Testis (tissue), 2 donors: Measurements from ENCODE around the gene RANBP6.

ENCODE experiments used
- POLR2A ChIP-seq: fragments of 450-650 bp; IDR thresholded peaks from one replicate; pipeline ENCODE4 v1.6.1; 2017; ENCODE audit warnings: antibody characterized with exemption, mild to moderate bottlenecking, moderate library complexity
- TF ChIP-seq, protein P1 (sequence below), 3 experiments: fragments of 450-650 bp in 2 of 3; fragments of 200-600 bp in 1 of 3; sonication (generic) in 1 of 3; IDR thresholded peaks; one replicate each; pipeline ENCODE4 v1.5.1; 2016 to 2019; ENCODE audit warnings: antibody characterized with exemption in 3 of 3, mild to moderate bottlenecking in 2 of 3, moderate library complexity in 1 of 3

DNA sequence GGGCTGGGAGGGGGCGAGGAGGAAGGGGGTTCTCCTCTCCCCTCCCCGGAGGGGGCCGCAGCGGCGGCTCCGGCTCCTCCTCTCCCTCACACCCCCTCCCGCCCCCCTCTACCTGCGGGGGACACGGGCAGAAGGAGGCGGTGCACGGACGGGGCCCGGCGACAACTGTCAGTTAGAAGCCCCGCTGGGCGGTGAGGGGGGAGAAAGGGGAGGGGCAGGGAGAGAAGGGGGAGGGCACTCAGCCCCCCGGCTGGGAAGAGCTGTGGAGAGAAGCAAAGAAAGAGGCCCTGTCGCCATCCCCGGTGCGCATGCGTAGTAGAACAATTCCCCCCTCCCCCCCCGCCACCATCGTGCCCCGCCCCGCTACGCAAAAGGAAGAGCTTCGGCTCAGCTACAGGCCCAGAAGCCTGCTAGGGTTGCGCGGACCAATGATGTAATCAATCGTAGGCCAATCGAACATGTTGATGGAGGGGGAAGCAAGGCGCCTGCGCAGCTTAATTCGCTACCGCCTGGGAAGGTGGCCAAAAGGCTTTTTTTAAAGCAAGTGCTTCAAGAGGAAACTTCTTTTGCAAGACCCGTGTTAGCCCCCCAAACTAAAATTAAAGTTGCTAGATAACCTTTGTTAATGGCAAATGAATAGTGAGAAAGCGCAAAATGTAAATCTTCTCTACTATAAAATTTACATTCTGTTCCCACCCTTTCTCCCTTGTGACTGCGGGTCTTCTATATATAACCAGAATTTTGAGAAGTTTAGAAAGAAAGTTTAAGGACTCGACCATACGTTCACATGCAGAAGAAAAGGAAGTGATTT is 7.0 kb downstream of the RANBP6 start:
- TF ChIP-seq, protein P1, sequence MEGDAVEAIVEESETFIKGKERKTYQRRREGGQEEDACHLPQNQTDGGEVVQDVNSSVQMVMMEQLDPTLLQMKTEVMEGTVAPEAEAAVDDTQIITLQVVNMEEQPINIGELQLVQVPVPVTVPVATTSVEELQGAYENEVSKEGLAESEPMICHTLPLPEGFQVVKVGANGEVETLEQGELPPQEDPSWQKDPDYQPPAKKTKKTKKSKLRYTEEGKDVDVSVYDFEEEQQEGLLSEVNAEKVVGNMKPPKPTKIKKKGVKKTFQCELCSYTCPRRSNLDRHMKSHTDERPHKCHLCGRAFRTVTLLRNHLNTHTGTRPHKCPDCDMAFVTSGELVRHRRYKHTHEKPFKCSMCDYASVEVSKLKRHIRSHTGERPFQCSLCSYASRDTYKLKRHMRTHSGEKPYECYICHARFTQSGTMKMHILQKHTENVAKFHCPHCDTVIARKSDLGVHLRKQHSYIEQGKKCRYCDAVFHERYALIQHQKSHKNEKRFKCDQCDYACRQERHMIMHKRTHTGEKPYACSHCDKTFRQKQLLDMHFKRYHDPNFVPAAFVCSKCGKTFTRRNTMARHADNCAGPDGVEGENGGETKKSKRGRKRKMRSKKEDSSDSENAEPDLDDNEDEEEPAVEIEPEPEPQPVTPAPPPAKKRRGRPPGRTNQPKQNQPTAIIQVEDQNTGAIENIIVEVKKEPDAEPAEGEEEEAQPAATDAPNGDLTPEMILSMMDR (IDR thresholded peaks at IDR 0.05), result no peak
- TF ChIP-seq POLR2A, result no peak
